Fibroblast of peridontal ligament (primary cell): Measurements from ENCODE around the gene TCF12.
A peak's percentile ranks its signal among the peaks of the same experiment; 100 is the strongest.

ENCODE experiments used
- DNase-seq: peaks from one replicate; pipeline ENCODE4 v3.0.0-alpha.2; 2010; ENCODE audit errors: extremely low read depth

Gene TCF12

GRCh38 chr15:57167821-57168395, 249.5 kb downstream of the TCF12 start:
- no peak for DNase-seq

GRCh38 chr15:57169643-57170042, 251.2 kb downstream of the TCF12 start:
- DNase-seq, result no peak

- no peak for DNase-seq
Measured at GRCh38 chr15:57171426-57171825, 253.0 kb downstream of the TCF12 start.

GRCh38 chr15:57172925-57173324, 254.5 kb downstream of the TCF12 start:
- peak; percentile 64 for DNase-seq

GRCh38 chr15:57183041-57183440, 264.6 kb downstream of the TCF12 start:
- DNase-seq, result peak; percentile 82

GRCh38 chr15:57183614-57184344, 265.3 kb downstream of the TCF12 start:
- DNase-seq, result no peak

GRCh38 chr15:57184502-57184901, 266.1 kb downstream of the TCF12 start:
- peak; percentile 46 for DNase-seq

- DNase-seq, result no peak
Measured at GRCh38 chr15:57185507-57186074, 267.1 kb downstream of the TCF12 start.

- peak; percentile 68 for DNase-seq
Measured at GRCh38 chr15:57189466-57189865, 271.0 kb downstream of the TCF12 start.

- DNase-seq, result no peak
Measured at GRCh38 chr15:57190208-57190607, 271.8 kb downstream of the TCF12 start.

GRCh38 chr15:57193161-57193560, 274.7 kb downstream of the TCF12 start:
- DNase-seq, result no peak

GRCh38 chr15:57195326-57195725, 276.9 kb downstream of the TCF12 start:
- no peak for DNase-seq

GRCh38 chr15:57196865-57197264, 278.4 kb downstream of the TCF12 start:
- no peak for DNase-seq

- no peak for DNase-seq
Measured at GRCh38 chr15:57198131-57198530, 279.7 kb downstream of the TCF12 start.

GRCh38 chr15:57198654-57199291, 280.3 kb downstream of the TCF12 start:
- no peak for DNase-seq

GRCh38 chr15:57201578-57201977, 283.1 kb downstream of the TCF12 start:
- DNase-seq, result no peak

GRCh38 chr15:57203906-57204305, 285.5 kb downstream of the TCF12 start:
- DNase-seq, result no peak

- no peak for DNase-seq
Measured at GRCh38 chr15:57205027-57205855, 286.8 kb downstream of the TCF12 start.

- DNase-seq, result no peak
Measured at GRCh38 chr15:57205996-57206395, 287.6 kb downstream of the TCF12 start.

- DNase-seq, result peak; percentile 75
Measured at GRCh38 chr15:57213862-57214261, 295.4 kb downstream of the TCF12 start.

- DNase-seq, result peak; percentile 77
Measured at GRCh38 chr15:57215326-57215725, 296.9 kb downstream of the TCF12 start.

GRCh38 chr15:57215881-57216280, 297.4 kb downstream of the TCF12 start:
- no peak for DNase-seq
